Coronary artery (tissue), 2 donors: Measurements from ENCODE around the gene HECTD3.

Source experiments
- DNase-seq: peaks from one replicate; pipeline ENCODE4 v3.0.0-alpha.2; 2017; ENCODE audit warnings: low spot score
- H3K27ac ChIP-seq, 2 donors: fragments of 200-600 bp; sonication (generic); one replicate each; pipeline ENCODE4 v1.5.1; 2016 to 2019
- H3K4me3 ChIP-seq: fragments of 200-600 bp; sonication (generic); 2 replicates; pipeline ENCODE4 v1.5.1; 2016; ENCODE audit warnings: mild to moderate bottlenecking, moderate library complexity
- TF ChIP-seq, protein P1 (sequence below): fragments of 200-600 bp; sonication (generic); IDR thresholded peaks from one replicate; pipeline ENCODE4 v1.5.1; 2019; ENCODE audit warnings: antibody characterized with exemption

The HECTD3 gene

DNA sequence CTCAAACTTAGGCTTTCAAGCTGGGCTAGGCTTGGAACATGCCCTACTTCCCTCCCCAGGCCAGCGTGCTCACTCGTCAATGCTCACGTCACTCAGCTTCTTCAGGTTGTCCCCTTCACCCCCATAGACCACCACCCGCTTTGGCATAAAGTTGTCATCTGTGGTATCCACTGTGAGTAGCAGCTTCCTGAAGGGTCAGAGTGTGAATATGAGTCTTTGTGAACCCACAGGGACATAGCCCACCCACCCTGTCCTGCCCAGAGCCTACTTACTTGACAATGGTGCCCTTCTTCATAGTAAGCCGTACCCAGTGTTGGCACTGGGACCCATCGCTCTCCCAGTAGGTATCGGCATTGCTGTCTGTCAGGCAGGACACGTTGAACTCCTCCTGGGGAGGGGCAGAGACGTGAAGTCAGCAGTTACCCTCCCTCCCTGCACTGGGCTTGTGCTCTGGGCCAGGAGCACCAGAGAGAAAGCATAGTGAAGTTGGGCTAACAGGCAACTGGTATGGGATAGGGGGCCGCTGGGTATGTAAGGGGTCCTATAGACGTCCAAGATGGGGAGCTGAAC lies 1.7 kb downstream of the HECTD3 start:
- TF ChIP-seq, protein P1, sequence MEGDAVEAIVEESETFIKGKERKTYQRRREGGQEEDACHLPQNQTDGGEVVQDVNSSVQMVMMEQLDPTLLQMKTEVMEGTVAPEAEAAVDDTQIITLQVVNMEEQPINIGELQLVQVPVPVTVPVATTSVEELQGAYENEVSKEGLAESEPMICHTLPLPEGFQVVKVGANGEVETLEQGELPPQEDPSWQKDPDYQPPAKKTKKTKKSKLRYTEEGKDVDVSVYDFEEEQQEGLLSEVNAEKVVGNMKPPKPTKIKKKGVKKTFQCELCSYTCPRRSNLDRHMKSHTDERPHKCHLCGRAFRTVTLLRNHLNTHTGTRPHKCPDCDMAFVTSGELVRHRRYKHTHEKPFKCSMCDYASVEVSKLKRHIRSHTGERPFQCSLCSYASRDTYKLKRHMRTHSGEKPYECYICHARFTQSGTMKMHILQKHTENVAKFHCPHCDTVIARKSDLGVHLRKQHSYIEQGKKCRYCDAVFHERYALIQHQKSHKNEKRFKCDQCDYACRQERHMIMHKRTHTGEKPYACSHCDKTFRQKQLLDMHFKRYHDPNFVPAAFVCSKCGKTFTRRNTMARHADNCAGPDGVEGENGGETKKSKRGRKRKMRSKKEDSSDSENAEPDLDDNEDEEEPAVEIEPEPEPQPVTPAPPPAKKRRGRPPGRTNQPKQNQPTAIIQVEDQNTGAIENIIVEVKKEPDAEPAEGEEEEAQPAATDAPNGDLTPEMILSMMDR, result no peak
- no peak overlapping the region for H3K27ac ChIP-seq
- no peak for DNase-seq
- H3K4me3 ChIP-seq, result peak overlapping the region; percentile 99

DNA sequence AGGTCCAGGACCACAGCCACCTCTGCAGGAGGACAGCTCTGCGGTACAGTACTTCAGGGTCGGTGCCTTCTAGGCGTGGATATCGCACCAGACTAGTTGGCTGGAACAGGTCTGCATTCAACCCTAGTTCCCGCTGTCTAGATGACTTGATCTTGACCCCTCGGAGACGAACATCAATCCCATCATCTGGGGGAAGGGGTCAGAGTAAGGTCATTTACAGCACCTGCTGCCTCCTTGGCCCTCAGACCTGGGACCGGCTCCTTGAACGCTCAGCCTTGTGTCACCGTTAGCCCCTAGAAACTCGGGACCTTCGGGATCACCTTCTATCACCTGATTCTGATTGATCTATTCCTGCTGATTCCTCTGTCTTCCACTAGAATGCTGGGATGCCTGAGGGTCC lies 2.6 kb downstream of the HECTD3 start:
- Histone ChIP-seq H3K4me3 (no peak overlapping the region), H3K27ac (no peak overlapping the region)
- DNase-seq, result no peak
- TF ChIP-seq, protein P1, result no peak

DNA sequence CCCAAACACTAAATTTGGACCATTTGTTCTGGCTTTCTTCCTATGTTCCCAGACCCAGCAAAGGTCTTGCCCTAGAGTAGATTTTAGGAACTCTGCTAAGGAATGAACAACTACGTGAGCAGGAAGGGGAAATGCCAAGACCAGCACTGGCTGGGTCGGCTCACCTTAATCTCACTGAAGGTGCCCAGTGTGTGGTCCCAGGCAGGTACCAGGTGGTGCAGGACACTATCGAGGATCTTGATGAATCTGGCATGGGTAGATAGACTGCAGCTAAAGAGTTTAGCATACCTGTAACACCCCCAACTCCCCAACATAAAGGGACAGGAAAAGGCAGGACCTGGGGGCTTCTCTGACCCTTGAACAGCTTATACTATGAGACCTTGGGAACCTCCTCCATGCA lies 3.0 kb downstream of the HECTD3 start:
- Histone ChIP-seq H3K4me3 (no peak overlapping the region), H3K27ac (no peak overlapping the region)
- TF ChIP-seq, protein P1, result no peak
- no peak for DNase-seq

DNA sequence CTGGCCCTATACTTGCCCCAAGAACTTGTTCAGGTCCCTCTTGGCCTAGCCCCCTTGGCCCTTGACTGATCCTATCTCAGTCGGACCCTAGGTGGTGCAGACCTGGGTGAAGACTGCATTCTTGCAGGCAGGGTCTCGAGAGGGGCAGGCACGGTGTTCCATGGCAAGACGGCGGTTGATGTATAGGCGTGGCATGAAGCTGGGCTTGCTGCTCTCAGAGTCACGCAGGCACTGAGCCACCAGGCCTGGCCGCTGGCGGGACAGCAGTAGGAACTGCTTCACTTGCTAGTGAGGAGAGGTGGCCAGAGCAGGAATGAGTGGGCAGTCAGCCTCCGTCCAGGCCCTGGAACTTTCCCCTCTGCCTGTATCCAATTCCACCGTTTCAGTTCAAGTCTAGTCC lies 3.8 kb downstream of the HECTD3 start:
- TF ChIP-seq, protein P1, result no peak
- DNase-seq, result no peak
- Histone ChIP-seq H3K4me3 (no peak overlapping the region), H3K27ac (no peak overlapping the region)

DNA sequence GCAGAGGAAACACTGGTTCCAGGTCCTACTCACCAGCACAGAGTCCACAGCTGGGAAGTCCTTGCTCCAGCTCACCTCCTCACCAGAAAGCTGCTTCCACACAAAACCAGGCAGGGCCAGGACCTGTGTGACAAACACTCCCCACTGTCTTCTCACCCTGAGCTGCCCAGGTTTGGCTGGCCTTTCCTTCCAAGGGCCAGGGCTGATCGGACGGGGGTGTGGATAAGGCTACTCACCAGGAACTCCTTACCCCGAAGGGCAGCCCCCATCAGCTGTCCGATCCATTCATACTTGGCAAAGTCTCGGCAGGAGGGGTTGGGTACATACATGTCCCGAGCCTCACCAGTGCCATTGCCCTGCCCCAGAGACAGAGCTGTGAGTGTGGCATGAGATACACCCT lies 5.4 kb downstream of the HECTD3 start:
- Histone ChIP-seq H3K27ac (no peak overlapping the region), H3K4me3 (no peak overlapping the region)
- no peak for DNase-seq
- TF ChIP-seq, protein P1, result no peak

DNA sequence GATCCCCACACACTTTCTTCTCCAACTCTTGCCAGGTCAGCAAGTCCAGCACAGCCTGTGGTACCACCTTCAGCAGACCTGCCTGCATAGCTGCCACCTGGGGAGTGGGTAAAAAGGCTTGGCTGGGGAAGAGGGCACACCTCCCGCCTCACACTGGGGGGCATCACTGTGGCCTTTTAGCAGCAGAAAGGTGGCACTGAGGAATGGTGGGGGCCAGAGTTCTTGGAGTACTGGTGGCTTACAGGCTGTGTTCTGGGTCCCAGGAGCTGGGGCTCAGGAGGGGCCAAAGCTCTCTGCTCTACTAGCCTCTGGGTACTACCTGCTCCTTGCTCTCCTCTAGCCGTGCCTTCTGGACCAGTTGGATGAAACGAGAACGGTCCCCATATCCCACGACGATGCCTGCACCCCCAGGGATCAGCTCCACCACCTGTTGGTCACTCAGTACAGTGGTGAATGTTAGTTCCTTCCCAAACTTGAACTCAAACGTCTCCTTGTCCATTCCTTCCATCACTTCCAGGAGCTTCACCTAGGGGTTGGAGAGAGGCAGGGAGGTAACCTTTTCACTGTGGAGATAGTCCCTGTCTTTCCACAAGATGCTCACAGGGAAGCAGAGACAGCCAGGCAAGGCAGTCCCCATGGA lies 6.7 kb downstream of the HECTD3 start:
- no peak for DNase-seq
- Histone ChIP-seq H3K4me3 (no peak overlapping the region), H3K27ac (no peak overlapping the region)
- TF ChIP-seq, protein P1, result no peak

DNA sequence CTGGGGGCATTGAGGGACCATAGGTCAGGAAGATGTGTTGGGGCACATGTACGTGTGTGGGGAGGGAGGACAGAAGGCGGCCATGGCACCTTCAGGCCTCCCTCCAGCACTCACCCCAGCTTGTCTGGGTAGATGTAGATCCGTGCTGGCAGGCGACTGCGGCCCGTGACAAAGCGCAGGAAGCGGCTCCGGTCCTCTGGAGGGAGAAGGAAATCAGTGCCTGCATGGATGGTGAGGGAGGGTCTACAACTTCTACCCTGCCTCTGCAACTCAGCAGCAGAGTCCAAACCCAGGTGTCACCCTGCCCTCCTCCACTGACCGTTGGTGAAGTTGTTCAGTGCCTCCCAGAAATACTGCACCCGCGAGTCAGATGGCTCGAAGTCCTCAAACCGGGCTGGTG lies 7.4 kb downstream of the HECTD3 start:
- no peak overlapping the region for H3K4me3 ChIP-seq
- H3K27ac ChIP-seq, result no peak overlapping the region
- TF ChIP-seq, protein P1, result no peak
- no peak for DNase-seq
